ENCODE measurements around the gene GTPBP4. TPM values are rescaled to one million over a fixed set of nuclear protein-coding genes. Genes with fewer than 3 reads are reported as not detected.

The GTPBP4 gene
- total RNA-seq (10 to 100 TPM; 50.3 to 53.7 TPM), total RNA-seq (51.8 to 613 (median 90.7) reads per million in 172 experiments)
- 28.4 TPM for polyA plus RNA-seq (2013, experiment 1 of 2)
- polyA plus RNA-seq (2013, experiment 2 of 2): 35.8 TPM

- peak; percentile 90 to 99 (median 96) for DNase-seq
- no peaks in the 10 kb centered on the region for H3K27me3 ChIP-seq (ENCODE audit: control insufficient read depth in 1 of 2, insufficient read depth in 2 of 2, low read length in 2 of 2)
- POLR2A ChIA-PET: interaction anchor here (0.6 to 2.9 kb wide), 6 partner anchors 10 to 68 kb away, joined by 3 to 21 read pairs (median 6); partner anchors contain the start of genes IDI1, LARP4B and WDR37
- no peaks in the 10 kb centered on the region for H3K9me3 ChIP-seq (ENCODE audit: control insufficient read depth in 1 of 2, insufficient read depth in 1 of 2, low read length in 2 of 2)
- H3K4me3 Mint-ChIP-seq: peak within 1 kb of the TSS; percentile 100
- peaks cover 23% of the 10 kb centered on the region for H3K4me1 ChIP-seq (ENCODE audit: insufficient read depth, low read length)
- intact Hi-C loops (cut with DNase I, micrococcal nuclease): loop anchor here (1.0 to 5.0 kb wide), 6 partner anchors 57 to 856 kb away; partner anchors contain the start of genes IDI1 (in 2 of the 2), LARP4B (in 2 of the 2) and WDR37 (in 1 of the 2)
- TF ChIP-seq, protein P1, sequence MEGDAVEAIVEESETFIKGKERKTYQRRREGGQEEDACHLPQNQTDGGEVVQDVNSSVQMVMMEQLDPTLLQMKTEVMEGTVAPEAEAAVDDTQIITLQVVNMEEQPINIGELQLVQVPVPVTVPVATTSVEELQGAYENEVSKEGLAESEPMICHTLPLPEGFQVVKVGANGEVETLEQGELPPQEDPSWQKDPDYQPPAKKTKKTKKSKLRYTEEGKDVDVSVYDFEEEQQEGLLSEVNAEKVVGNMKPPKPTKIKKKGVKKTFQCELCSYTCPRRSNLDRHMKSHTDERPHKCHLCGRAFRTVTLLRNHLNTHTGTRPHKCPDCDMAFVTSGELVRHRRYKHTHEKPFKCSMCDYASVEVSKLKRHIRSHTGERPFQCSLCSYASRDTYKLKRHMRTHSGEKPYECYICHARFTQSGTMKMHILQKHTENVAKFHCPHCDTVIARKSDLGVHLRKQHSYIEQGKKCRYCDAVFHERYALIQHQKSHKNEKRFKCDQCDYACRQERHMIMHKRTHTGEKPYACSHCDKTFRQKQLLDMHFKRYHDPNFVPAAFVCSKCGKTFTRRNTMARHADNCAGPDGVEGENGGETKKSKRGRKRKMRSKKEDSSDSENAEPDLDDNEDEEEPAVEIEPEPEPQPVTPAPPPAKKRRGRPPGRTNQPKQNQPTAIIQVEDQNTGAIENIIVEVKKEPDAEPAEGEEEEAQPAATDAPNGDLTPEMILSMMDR (IDR thresholded peaks at IDR 0.05): peak; percentile 12
- peaks cover 39% of the 10 kb centered on the region for H3K36me3 Mint-ChIP-seq (ENCODE audit: low read depth)
- H3K4me1 Mint-ChIP-seq (ENCODE audit: low read depth): peaks cover 46% of the 10 kb centered on the region
- H3K27ac ChIP-seq (ENCODE audit: low read depth in 1 of 2, low read length in 2 of 2): peak within 1 kb of the TSS; percentile 73 to 74
- ATAC-seq (ENCODE audit: poor library complexity): peak; percentile 94
- H3K4me3 ChIP-seq (ENCODE audit: low read length): peak within 1 kb of the TSS; percentile 85
- no peaks in the 10 kb centered on the region for H3K9me3 Mint-ChIP-seq
- H3K27ac Mint-ChIP-seq: peak within 1 kb of the TSS; percentile 99
- H3K36me3 ChIP-seq (ENCODE audit: insufficient read depth, low read length): peaks cover 10% of the 10 kb centered on the region
- CTCF ChIA-PET: interaction anchor here (0.6 to 2.1 kb wide), 9 partner anchors 44 to 122 kb away, joined by 3 to 7 read pairs (median 3); partner anchors contain the start of genes IDI1, LARP4B and WDR37
- no peaks in the 10 kb centered on the region for H3K27me3 Mint-ChIP-seq
These were observed at the start of gene GTPBP4 for GRCh38 chr10:987870-988666. GTPBP4 (plus strand) TSS chr10:988434; CDS start chr10:988480, 46 bp downstream.

- no peaks in the 10 kb centered on the region for H3K27me3 Mint-ChIP-seq
- peak in 1 of 14 experiments; percentile 22 for DNase-seq
- peak overlapping the region; percentile 75 for H3K27ac Mint-ChIP-seq
- Histone ChIP-seq H3K27ac (ENCODE audit: low read depth in 1 of 2, low read length in 2 of 2) (no peak overlapping the region), H3K9me3 (ENCODE audit: control insufficient read depth in 1 of 2, insufficient read depth in 1 of 2, low read length in 2 of 2) (no peaks in the 10 kb centered on the region), H3K4me1 (ENCODE audit: insufficient read depth, low read length) (peaks cover 10% of the 10 kb centered on the region), H3K27me3 (ENCODE audit: control insufficient read depth in 1 of 2, insufficient read depth in 2 of 2, low read length in 2 of 2) (no peaks in the 10 kb centered on the region), H3K36me3 (ENCODE audit: insufficient read depth, low read length) (no peaks in the 10 kb centered on the region), H3K4me3 (ENCODE audit: low read length) (no peak overlapping the region)
- intact Hi-C loops (cut with DNase I, micrococcal nuclease): no loop called here
- peak overlapping the region; percentile 58 for H3K4me3 Mint-ChIP-seq
- TF ChIP-seq, protein P1 (IDR thresholded peaks at IDR 0.05): no peak
- no peaks in the 10 kb centered on the region for H3K36me3 Mint-ChIP-seq (ENCODE audit: low read depth)
- no peaks in the 10 kb centered on the region for H3K9me3 Mint-ChIP-seq
- ChIA-PET POLR2A (no interaction called here), CTCF (no interaction called here)
- peak; percentile 26 for ATAC-seq (ENCODE audit: poor library complexity)
- peaks cover 24% of the 10 kb centered on the region for H3K4me1 Mint-ChIP-seq (ENCODE audit: low read depth)
These were observed 49.1 kb upstream of the GTPBP4 start for GRCh38 chr10:938941-939678.

DNA sequence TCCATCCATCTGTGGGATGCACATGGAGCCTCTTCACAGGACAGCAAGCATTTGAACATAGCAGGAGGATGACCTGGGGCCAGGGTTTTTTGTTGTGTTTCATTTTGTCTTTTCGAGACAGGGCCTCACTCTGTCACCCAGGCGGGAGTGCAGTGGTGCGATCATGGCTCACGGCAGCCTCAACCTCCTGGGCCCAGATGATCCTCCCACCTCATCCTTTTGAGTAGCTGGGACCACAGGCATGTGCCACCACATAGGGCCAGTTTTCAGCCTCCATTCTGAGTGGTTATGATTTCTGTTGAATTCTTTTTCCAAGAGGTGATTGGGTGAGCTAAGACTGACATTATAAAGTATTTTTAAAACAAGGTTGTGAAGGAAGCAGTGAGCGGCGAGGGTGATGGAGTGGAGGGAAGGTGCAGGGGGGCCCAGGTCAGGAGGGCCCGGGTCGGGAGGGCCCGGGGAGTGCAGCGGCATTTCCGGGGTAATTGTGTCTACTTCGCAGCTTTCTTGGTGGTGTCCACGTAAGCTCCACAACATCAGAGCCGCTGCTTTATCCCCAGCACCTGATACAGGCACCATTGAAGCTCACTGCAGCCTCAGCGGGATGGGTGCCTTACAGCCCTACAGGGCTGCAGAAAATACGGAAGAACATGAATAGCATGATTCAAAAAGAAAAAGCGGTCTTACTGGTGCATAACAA is 44.8 kb upstream of the GTPBP4 start:
- Mint-ChIP-seq H3K4me3 (no peak overlapping the region), H3K36me3 (ENCODE audit: low read depth) (no peaks in the 10 kb centered on the region), H3K27me3 (no peaks in the 10 kb centered on the region), H3K9me3 (no peaks in the 10 kb centered on the region), H3K27ac (no peak overlapping the region), H3K4me1 (ENCODE audit: low read depth) (peaks cover 22% of the 10 kb centered on the region)
- no peak overlapping the region for H3K4me3 ChIP-seq (ENCODE audit: low read length)
- peaks cover 16% of the 10 kb centered on the region for H3K4me1 ChIP-seq (ENCODE audit: insufficient read depth, low read length)
- ChIA-PET CTCF (no interaction called here), POLR2A (no interaction called here)
- H3K36me3 ChIP-seq (ENCODE audit: insufficient read depth, low read length): no peaks in the 10 kb centered on the region
- H3K27me3 ChIP-seq (ENCODE audit: control insufficient read depth in 1 of 2, insufficient read depth in 2 of 2, low read length in 2 of 2): no peaks in the 10 kb centered on the region
- intact Hi-C loops (cut with DNase I, micrococcal nuclease): no loop called here
- no peak overlapping the region for H3K27ac ChIP-seq (ENCODE audit: low read depth in 1 of 2, low read length in 2 of 2)
- H3K9me3 ChIP-seq (ENCODE audit: control insufficient read depth in 1 of 2, insufficient read depth in 1 of 2, low read length in 2 of 2): no peaks in the 10 kb centered on the region
- DNase-seq (no peak), ATAC-seq (ENCODE audit: poor library complexity) (no peak)
- TF ChIP-seq, protein P1 (IDR thresholded peaks at IDR 0.05): no peak

All from CD4-positive, alpha-beta T cell (primary cell).